HepG2 (cell line): ENCODE measurements around the gene ACAT2. TPM values are rescaled to one million over a fixed set of nuclear protein-coding genes. Genes with fewer than 3 reads are reported as not detected.

Source experiments
- JARID2 ChIP-seq: sonication (generic); formaldehyde crosslinking; IDR thresholded peaks from 2 replicates; pipeline ENCODE4 v1.8.1; 2023; ENCODE audit warnings: missing genetic modification reagents, inconsistent platforms; ENCODE audit not compliant: insufficient replicate concordance
- KAT8 ChIP-seq: IDR thresholded peaks from 2 replicates; pipeline ENCODE4 v1.6.1; 2016; ENCODE audit warnings: missing genetic modification reagents, missing compliant biosample characterization
- ONECUT2 ChIP-seq: sonication (generic); formaldehyde crosslinking; IDR thresholded peaks from 2 replicates; pipeline ENCODE4 v1.4.0; 2020; ENCODE audit warnings: missing genetic modification reagents
- PHF8 ChIP-seq: sonication (generic); formaldehyde crosslinking; IDR thresholded peaks from 2 replicates; pipeline ENCODE4 v1.5.0; 2020; ENCODE audit warnings: missing genetic modification reagents
- SRSF4 ChIP-seq: fragments of 200-400 bp; formaldehyde crosslinking; IDR thresholded peaks from one replicate; pipeline ENCODE4 v1.6.1; 2018; ENCODE audit warnings: mild to moderate bottlenecking, low read depth, low read length, moderate library complexity; ENCODE audit not compliant: poor library complexity, severe bottlenecking
- SRSF9 ChIP-seq: fragments of 200-400 bp; formaldehyde crosslinking; IDR thresholded peaks from 2 replicates; pipeline ENCODE4 v1.6.1; 2018; ENCODE audit warnings: borderline replicate concordance, mild to moderate bottlenecking, low read depth, low read length; ENCODE audit not compliant: insufficient read depth, poor library complexity, severe bottlenecking
- ZNF232 ChIP-seq: sonication (generic); formaldehyde crosslinking; IDR thresholded peaks from 2 replicates; pipeline ENCODE4 v1.4.0; 2020; ENCODE audit warnings: missing genetic modification reagents, borderline replicate concordance
- ZNF501 ChIP-seq: sonication (generic); formaldehyde crosslinking; IDR thresholded peaks from 2 replicates; pipeline ENCODE4 v1.5.1; 2020; ENCODE audit warnings: mild to moderate bottlenecking, moderate library complexity, missing genetic modification reagents
- ZNF747 ChIP-seq: sonication (generic); formaldehyde crosslinking; IDR thresholded peaks from 2 replicates; pipeline ENCODE4 v1.8.1; 2023; ENCODE audit warnings: missing genetic modification reagents, mild to moderate bottlenecking, borderline replicate concordance
- polyA plus RNA-seq, 8 experiments: library from polyadenylated mRNA; depleted of rRNA in 3 of 8; stranded (reverse) in 7 of 8; unstranded in 1 of 8; fragments of >200 nt; fragmentation: Illumina TruSeq in 4 of 8; extraction: Trizol in 4 of 8; gene quantifications; 2 replicates each; pipeline versions ENCODE4 v1.2.1 to v1.2.3, GENCODE V29; 2011 to 2016; ENCODE audit warnings: low read depth in 4 of 8, missing spikeins in 1 of 8, mixed read lengths in 1 of 8; ENCODE audit not compliant: insufficient read depth in 1 of 8
- total RNA-seq, 5 experiments: library from RNA; depleted of rRNA; stranded (reverse); fragments of >200 nt; fragmentation: Illumina TruSeq; extraction: Trizol; gene quantifications; 2 replicates each; pipeline ENCODE4 v1.2.3, GENCODE V29; 2016; ENCODE audit warnings: low read depth in 1 of 5
- TF ChIP-seq, protein P1 (sequence below): sonication (generic); formaldehyde crosslinking; IDR thresholded peaks from 2 replicates; pipeline ENCODE4 v1.4.0; 2020; ENCODE audit warnings: missing genetic modification reagents
- TF ChIP-seq, protein P2 (sequence below): sonication (generic); formaldehyde crosslinking; IDR thresholded peaks from 2 replicates; pipeline ENCODE4 v1.8.1; 2023; ENCODE audit warnings: missing genetic modification reagents, inconsistent platforms, borderline replicate concordance
- TF ChIP-seq, protein P3 (sequence below): sonication (generic); IDR thresholded peaks from 2 replicates; pipeline ENCODE4 v1.6.1; 2016; ENCODE audit warnings: low read depth, borderline replicate concordance
- TF ChIP-seq, protein P4 (sequence below): IDR thresholded peaks from 2 replicates; pipeline ENCODE4 v1.6.1; 2016
- TF ChIP-seq, protein P5 (sequence below): sonication (generic); formaldehyde crosslinking; IDR thresholded peaks from 2 replicates; pipeline ENCODE4 v1.9.0; 2021; ENCODE audit warnings: missing genetic modification reagents, borderline replicate concordance

The ACAT2 gene
- total and polyA plus RNA-seq, 2 of the 13 experiments (the other 11 are each of a cell fraction or from before 2014, with no cell fraction given) = 121 to 534 TPM

DNA sequence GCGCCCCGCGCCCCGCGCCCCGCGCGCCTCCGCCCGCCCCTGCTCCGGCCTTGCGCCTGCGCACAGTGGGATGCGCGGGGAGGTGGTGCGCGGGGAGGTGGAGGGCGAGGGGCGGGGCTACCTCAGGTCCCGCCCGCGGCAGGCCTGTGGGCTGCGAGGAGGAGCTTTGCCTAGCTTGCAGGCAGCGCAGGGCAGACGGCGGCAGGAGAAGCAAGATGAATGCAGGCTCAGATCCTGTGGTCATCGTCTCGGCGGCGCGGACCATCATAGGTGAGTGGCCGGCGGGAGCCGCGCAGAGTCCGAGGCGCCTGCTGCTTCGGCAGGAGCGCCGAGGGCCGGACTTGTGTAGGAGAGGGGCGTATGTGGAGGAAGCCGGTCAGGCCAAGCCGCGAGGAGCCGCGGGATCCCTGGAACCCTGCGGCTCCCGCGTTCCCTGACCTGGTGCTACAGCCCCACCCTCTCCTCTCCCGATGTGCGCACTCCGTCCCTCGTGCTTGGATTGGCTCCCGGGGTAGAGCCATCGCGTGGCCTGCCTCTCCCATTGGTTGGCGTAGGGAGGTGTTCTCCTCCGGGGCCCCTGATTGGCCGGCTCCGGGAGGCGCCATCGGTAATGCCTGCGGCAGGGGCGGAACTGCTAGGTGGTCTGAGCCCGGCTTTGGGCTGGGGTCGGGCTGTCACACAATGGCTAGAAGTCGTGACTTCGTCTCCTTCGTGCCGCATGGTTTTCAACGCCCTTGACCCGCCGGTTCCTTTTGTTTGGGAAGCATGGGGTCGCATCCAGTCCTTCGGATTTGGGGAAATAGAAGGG, at the start of gene ACAT2 (continued):
- TF ChIP-seq, protein P1, sequence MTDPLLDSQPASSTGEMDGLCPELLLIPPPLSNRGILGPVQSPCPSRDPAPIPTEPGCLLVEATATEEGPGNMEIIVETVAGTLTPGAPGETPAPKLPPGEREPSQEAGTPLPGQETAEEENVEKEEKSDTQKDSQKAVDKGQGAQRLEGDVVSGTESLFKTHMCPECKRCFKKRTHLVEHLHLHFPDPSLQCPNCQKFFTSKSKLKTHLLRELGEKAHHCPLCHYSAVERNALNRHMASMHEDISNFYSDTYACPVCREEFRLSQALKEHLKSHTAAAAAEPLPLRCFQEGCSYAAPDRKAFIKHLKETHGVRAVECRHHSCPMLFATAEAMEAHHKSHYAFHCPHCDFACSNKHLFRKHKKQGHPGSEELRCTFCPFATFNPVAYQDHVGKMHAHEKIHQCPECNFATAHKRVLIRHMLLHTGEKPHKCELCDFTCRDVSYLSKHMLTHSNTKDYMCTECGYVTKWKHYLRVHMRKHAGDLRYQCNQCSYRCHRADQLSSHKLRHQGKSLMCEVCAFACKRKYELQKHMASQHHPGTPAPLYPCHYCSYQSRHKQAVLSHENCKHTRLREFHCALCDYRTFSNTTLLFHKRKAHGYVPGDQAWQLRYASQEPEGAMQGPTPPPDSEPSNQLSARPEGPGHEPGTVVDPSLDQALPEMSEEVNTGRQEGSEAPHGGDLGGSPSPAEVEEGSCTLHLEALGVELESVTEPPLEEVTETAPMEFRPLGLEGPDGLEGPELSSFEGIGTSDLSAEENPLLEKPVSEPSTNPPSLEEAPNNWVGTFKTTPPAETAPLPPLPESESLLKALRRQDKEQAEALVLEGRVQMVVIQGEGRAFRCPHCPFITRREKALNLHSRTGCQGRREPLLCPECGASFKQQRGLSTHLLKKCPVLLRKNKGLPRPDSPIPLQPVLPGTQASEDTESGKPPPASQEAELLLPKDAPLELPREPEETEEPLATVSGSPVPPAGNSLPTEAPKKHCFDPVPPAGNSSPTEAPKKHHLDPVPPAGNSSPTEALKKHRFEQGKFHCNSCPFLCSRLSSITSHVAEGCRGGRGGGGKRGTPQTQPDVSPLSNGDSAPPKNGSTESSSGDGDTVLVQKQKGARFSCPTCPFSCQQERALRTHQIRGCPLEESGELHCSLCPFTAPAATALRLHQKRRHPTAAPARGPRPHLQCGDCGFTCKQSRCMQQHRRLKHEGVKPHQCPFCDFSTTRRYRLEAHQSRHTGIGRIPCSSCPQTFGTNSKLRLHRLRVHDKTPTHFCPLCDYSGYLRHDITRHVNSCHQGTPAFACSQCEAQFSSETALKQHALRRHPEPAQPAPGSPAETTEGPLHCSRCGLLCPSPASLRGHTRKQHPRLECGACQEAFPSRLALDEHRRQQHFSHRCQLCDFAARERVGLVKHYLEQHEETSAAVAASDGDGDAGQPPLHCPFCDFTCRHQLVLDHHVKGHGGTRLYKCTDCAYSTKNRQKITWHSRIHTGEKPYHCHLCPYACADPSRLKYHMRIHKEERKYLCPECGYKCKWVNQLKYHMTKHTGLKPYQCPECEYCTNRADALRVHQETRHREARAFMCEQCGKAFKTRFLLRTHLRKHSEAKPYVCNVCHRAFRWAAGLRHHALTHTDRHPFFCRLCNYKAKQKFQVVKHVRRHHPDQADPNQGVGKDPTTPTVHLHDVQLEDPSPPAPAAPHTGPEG (CRISPR knock-in tag) = peak; percentile 66
- TF ChIP-seq, protein P2, sequence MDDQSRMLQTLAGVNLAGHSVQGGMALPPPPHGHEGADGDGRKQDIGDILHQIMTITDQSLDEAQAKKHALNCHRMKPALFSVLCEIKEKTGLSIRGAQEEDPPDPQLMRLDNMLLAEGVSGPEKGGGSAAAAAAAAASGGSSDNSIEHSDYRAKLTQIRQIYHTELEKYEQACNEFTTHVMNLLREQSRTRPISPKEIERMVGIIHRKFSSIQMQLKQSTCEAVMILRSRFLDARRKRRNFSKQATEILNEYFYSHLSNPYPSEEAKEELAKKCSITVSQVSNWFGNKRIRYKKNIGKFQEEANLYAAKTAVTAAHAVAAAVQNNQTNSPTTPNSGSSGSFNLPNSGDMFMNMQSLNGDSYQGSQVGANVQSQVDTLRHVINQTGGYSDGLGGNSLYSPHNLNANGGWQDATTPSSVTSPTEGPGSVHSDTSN = peak; percentile 43; the same call in 1 of the 2 replicates
- TF ChIP-seq PHF8 = peak; percentile 90
- peak; percentile 91 for TF ChIP-seq ZNF747 (CRISPR knock-in tag)
- peak; percentile 41; the same call in 1 of the 2 replicates for TF ChIP-seq ONECUT2
- TF ChIP-seq, protein P3, sequence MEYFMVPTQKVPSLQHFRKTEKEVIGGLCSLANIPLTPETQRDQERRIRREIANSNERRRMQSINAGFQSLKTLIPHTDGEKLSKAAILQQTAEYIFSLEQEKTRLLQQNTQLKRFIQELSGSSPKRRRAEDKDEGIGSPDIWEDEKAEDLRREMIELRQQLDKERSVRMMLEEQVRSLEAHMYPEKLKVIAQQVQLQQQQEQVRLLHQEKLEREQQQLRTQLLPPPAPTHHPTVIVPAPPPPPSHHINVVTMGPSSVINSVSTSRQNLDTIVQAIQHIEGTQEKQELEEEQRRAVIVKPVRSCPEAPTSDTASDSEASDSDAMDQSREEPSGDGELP = 0 out of 2 replicates have a peak, but pooled peaks have one; percentile 16
- TF ChIP-seq ZNF232 = peak; percentile 77; the same call in 1 of the 2 replicates
- TF ChIP-seq ZNF501 (CRISPR knock-in tag) = peak; percentile 73
- no peak for TF ChIP-seq SRSF4
- TF ChIP-seq KAT8 (CRISPR knock-in tag) = peak; percentile 78
- peak; percentile 62 for TF ChIP-seq JARID2 (CRISPR knock-in tag)
- TF ChIP-seq, protein P4, sequence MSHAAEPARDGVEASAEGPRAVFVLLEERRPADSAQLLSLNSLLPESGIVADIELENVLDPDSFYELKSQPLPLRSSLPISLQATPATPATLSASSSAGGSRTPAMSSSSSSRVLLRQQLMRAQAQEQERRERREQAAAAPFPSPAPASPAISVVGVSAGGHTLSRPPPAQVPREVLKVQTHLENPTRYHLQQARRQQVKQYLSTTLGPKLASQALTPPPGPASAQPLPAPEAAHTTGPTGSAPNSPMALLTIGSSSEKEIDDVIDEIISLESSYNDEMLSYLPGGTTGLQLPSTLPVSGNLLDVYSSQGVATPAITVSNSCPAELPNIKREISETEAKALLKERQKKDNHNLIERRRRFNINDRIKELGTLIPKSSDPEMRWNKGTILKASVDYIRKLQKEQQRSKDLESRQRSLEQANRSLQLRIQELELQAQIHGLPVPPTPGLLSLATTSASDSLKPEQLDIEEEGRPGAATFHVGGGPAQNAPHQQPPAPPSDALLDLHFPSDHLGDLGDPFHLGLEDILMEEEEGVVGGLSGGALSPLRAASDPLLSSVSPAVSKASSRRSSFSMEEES (CRISPR knock-in tag) = no peak
- TF ChIP-seq SRSF9 = no peak
- TF ChIP-seq, protein P5, sequence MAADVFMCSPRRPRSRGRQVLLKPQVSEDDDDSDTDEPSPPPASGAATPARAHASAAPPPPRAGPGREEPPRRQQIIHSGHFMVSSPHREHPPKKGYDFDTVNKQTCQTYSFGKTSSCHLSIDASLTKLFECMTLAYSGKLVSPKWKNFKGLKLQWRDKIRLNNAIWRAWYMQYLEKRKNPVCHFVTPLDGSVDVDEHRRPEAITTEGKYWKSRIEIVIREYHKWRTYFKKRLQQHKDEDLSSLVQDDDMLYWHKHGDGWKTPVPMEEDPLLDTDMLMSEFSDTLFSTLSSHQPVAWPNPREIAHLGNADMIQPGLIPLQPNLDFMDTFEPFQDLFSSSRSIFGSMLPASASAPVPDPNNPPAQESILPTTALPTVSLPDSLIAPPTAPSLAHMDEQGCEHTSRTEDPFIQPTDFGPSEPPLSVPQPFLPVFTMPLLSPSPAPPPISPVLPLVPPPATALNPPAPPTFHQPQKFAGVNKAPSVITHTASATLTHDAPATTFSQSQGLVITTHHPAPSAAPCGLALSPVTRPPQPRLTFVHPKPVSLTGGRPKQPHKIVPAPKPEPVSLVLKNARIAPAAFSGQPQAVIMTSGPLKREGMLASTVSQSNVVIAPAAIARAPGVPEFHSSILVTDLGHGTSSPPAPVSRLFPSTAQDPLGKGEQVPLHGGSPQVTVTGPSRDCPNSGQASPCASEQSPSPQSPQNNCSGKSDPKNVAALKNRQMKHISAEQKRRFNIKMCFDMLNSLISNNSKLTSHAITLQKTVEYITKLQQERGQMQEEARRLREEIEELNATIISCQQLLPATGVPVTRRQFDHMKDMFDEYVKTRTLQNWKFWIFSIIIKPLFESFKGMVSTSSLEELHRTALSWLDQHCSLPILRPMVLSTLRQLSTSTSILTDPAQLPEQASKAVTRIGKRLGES (CRISPR knock-in tag) = no peak
